GM18951 (cell line): ENCODE measurements around the gene CASK.
A peak's percentile ranks its signal among the peaks of the same experiment; 100 is the strongest.

ENCODE experiments used
- POLR2A ChIP-seq: IDR thresholded peaks from 4 replicates; pipeline ENCODE4 v1.6.1; 2011; ENCODE audit warnings: mild to moderate bottlenecking; ENCODE audit not compliant: insufficient read length, insufficient read depth; ENCODE audit errors: extremely low read depth
- in situ Hi-C: fragments of 300-500 bp; cut with MboI; formaldehyde crosslinking; loops from one replicate; pipeline ENCODE4 v1.12.0; 2022; ENCODE audit warnings: low sequenced_read_pairs, mixed read lengths, inconsistent platforms; ENCODE audit not compliant: unreplicated experiment

CASK gene

DNA sequence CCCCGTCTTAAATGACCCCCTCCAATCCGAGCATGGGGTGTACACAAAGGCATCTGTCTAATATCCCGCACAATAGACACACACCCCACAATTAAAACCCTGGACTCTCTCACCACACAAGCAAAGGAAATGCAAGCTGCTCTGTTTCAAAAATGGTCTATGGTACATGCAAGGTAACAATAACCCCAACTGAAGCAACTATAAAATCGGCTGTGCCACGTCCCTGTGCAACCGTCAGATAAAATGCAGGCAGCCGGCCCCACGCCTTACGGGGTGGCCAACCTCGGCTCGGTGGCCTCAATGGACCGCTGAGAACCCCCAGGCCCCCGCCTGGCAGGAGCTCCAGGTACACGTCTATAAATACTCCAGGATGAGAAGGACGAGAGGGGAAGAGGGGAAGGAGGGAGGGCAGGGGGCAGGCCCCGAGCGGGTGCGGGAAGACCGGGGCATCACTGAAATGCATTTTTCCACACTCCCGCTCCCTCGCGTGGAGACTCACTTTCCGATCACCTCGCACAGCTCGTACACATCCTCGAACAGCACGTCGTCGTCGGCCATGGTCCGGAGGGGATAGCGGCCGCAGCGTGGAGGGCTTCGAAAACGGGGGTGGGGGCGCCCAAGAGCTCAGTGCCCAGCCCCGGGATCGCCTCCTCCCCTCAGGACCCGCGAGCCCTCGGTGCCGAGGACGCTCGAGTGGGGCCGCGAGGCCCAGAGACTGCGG, 763 bp downstream of the CASK start:
- in situ Hi-C loops, result no loop called here
- peak; percentile 2 for TF ChIP-seq POLR2A

DNA sequence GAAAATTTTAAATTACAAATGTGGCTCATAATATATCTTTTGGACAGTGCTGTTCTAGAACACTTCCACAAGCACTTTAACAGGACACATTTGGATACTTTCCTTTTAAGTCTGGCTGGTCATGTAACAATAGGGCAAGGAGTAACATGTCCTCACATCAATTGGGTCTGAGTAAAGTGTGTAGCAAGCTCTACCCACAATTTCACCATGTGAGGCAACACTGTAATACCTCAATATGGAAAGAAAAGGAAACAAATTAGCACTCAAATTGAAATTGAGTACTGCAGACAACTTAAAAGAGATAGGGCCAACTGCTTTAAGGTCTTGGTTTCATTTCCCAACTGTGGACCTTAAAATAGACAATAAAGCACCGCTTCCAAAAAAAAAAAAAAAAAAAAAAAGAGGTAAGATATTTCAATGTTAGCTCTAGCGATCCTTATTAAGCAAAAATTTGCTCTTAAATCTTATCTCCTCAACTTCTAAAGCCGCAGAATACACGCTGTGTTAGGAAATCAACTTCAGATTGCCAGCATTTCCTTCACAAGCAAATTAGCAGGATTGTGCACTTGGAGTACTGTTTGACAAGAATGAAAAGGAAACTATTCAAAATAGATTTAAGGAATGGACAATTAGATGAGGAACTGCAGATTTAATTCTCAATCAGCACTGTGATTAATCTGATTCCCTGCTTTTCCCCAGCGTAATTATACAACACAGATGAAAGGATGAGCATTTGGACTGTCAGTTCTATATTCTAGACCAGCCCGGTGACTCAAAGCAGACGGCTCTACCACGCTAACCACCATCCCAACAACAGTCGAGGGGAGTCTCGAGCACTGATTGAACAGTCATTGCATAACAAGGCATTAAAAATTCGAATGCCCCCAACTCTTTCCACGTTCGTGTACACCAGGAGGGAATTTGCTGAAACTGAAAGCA, 1.6 kb downstream of the CASK start:
- no peak for TF ChIP-seq POLR2A
- in situ Hi-C loops, result no loop called here

- no peak for TF ChIP-seq POLR2A
- in situ Hi-C loops, result no loop called here
Observed at GRCh38 chrX:41919870-41920269, 3.5 kb downstream of the CASK start.

GRCh38 chrX:41917517-41917916, 5.8 kb downstream of the CASK start:
- in situ Hi-C loops, result no loop called here
- TF ChIP-seq POLR2A, result no peak

GRCh38 chrX:41913476-41913875, 9.9 kb downstream of the CASK start:
- in situ Hi-C loops, result no loop called here
- TF ChIP-seq POLR2A, result no peak

- no peak for TF ChIP-seq POLR2A
- in situ Hi-C loops, result no loop called here
Observed at GRCh38 chrX:41912923-41913322, 10.4 kb downstream of the CASK start.

- in situ Hi-C loops, result no loop called here
- TF ChIP-seq POLR2A, result no peak
Observed at GRCh38 chrX:41909068-41909467, 14.3 kb downstream of the CASK start.

GRCh38 chrX:41906515-41907187, 16.7 kb downstream of the CASK start:
- in situ Hi-C loops, result no loop called here
- no peak for TF ChIP-seq POLR2A

- in situ Hi-C loops, result no loop called here
- no peak for TF ChIP-seq POLR2A
Observed at GRCh38 chrX:41903544-41903943, 19.8 kb downstream of the CASK start.

DNA sequence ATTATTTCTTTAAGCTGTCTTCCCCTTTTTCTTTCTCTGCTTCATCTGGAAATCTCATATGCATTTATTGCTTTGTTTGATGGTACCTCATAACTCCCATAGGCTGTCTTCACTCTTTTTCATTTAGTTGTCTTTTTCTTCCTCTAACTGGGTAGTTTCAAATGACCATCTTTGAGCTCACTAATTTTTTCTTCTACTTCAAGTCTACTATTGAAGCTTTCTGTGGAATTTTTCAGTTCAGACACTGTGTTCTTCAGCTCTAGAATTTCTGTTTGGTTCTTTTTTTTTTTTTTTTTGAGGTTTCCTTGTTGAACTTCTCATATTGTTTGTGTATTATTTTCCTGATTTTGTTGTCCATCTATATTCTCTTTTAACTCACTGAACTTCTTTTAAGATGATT, 23.0 kb downstream of the CASK start:
- no peak for TF ChIP-seq POLR2A
- in situ Hi-C loops, result no loop called here

GRCh38 chrX:41895826-41896225, 27.5 kb downstream of the CASK start:
- in situ Hi-C loops, result no loop called here
- no peak for TF ChIP-seq POLR2A

GRCh38 chrX:41890026-41890423, 33.3 kb downstream of the CASK start:
- in situ Hi-C loops, result no loop called here
- TF ChIP-seq POLR2A, result no peak

GRCh38 chrX:41889317-41890025, 33.9 kb downstream of the CASK start:
- in situ Hi-C loops, result no loop called here
- no peak for TF ChIP-seq POLR2A
